ENCODE measurements around the gene TNNT1.

Gene TNNT1

DNA sequence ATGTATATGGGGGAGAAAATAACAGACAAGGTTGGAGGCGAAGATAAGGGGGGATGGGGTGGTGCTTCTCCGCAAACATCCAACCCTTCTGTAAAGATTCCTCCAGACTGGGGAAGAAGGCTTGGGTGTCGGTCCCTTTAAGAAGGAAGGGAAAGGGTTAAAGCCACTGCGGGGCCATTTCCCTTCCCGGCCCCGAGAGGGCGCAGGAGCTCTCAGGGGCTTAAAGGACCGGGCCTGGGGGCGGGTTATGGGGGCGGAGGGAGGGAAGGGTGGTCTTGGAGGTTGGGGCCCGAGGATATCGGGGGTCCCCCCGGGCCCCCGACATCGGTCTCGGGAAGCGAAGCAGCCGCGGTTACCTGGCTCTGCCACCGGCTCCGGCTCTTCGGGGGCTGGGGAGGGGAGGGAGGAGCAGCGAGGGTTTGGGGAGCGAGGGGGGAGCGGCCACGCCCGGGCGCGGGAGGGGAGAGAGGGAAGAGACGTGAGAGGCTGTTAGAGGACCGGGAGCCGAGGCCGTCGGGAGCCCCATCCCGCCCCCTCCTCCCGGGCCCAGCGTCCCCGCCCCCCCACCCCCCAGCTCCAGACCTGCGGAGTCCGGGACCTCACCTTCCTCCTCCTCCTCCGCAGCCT lies 2.8 kb downstream of the TNNT1 start:
- Histone ChIP-seq H3K27ac (ENCODE audit: extremely low read depth, low read depth, low read length) (no peak overlapping the region), H3K4me1 (ENCODE audit: control insufficient read depth, insufficient read depth, low read length) (no peaks in the 10 kb centered on the region), H3K4me3 (ENCODE audit: low read depth, low read length) (peak overlapping the region; percentile 46), H3K9me3 (ENCODE audit: control insufficient read depth, insufficient read depth, low read depth, low read length) (no peaks in the 10 kb centered on the region), H3K36me3 (ENCODE audit: control insufficient read depth in 2 of 2, insufficient read depth in 1 of 2, low read length in 2 of 2) (no peaks in the 10 kb centered on the region)
- POLR2A ChIA-PET, result interaction anchor here (0.6 to 2.0 kb wide), 11 partner anchors 10 to 263 kb away, joined by 3 to 11 read pairs (median 4); partner anchors contain the start of genes PPP1R12C, PPP6R1 and UBE2S
- CTCF ChIA-PET, result interaction anchor here (0.6 to 4.6 kb wide), 16 partner anchors 10 to 487 kb away, joined by 3 to 52 read pairs (median 5); partner anchors contain the start of genes DNAAF3 and TNNI3
- TF ChIP-seq ZNF214 (tag by site-specific recombination; IDR thresholded peaks at IDR 0.05; ENCODE audit: borderline replicate concordance) (no peak), KLF8 (tag by site-specific recombination; IDR thresholded peaks at IDR 0.05) (peak; percentile 79), EGR2 (tag by site-specific recombination; IDR thresholded peaks at IDR 0.05; ENCODE audit: low read depth) (peak; percentile 11; the same call in 1 of the 2 replicates), OSR2 (tag by site-specific recombination; IDR thresholded peaks at IDR 0.05) (no peak), KLF1 (tag by site-specific recombination; IDR thresholded peaks at IDR 0.05) (no peak; the same call in none of the 2 replicates), YY2 (tag by site-specific recombination; IDR thresholded peaks at IDR 0.05) (no peak), ZNF623 (tag by site-specific recombination; IDR thresholded peaks at IDR 0.05) (no peak), KLF10 (tag by site-specific recombination; IDR thresholded peaks at IDR 0.05) (0 out of 2 replicates have a peak, but pooled peaks have one; percentile 18), GLIS2 (tag by site-specific recombination; IDR thresholded peaks at IDR 0.05) (peak; percentile 7; the same call in 1 of the 2 replicates), WT1 (tag by site-specific recombination; IDR thresholded peaks at IDR 0.05) (0 out of 2 replicates have a peak, but pooled peaks have one; percentile 11), BCL11B (tag by site-specific recombination; IDR thresholded peaks at IDR 0.05; ENCODE audit: low read depth) (peak; percentile 60; the same call in 1 of the 2 replicates), ZNF202 (tag by site-specific recombination; IDR thresholded peaks at IDR 0.05; ENCODE audit: borderline replicate concordance) (no peak), ZNF747 (tag by site-specific recombination; IDR thresholded peaks at IDR 0.05) (no peak), ZFP3 (tag by site-specific recombination; IDR thresholded peaks at IDR 0.05; ENCODE audit: low read depth) (no peak), ZNF423 (tag by site-specific recombination; IDR thresholded peaks at IDR 0.05) (no peak)
- TF ChIP-seq, protein P1, sequence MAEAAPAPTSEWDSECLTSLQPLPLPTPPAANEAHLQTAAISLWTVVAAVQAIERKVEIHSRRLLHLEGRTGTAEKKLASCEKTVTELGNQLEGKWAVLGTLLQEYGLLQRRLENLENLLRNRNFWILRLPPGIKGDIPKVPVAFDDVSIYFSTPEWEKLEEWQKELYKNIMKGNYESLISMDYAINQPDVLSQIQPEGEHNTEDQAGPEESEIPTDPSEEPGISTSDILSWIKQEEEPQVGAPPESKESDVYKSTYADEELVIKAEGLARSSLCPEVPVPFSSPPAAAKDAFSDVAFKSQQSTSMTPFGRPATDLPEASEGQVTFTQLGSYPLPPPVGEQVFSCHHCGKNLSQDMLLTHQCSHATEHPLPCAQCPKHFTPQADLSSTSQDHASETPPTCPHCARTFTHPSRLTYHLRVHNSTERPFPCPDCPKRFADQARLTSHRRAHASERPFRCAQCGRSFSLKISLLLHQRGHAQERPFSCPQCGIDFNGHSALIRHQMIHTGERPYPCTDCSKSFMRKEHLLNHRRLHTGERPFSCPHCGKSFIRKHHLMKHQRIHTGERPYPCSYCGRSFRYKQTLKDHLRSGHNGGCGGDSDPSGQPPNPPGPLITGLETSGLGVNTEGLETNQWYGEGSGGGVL (tag by site-specific recombination; IDR thresholded peaks at IDR 0.05), result peak; percentile 60
- TF ChIP-seq, protein P2, sequence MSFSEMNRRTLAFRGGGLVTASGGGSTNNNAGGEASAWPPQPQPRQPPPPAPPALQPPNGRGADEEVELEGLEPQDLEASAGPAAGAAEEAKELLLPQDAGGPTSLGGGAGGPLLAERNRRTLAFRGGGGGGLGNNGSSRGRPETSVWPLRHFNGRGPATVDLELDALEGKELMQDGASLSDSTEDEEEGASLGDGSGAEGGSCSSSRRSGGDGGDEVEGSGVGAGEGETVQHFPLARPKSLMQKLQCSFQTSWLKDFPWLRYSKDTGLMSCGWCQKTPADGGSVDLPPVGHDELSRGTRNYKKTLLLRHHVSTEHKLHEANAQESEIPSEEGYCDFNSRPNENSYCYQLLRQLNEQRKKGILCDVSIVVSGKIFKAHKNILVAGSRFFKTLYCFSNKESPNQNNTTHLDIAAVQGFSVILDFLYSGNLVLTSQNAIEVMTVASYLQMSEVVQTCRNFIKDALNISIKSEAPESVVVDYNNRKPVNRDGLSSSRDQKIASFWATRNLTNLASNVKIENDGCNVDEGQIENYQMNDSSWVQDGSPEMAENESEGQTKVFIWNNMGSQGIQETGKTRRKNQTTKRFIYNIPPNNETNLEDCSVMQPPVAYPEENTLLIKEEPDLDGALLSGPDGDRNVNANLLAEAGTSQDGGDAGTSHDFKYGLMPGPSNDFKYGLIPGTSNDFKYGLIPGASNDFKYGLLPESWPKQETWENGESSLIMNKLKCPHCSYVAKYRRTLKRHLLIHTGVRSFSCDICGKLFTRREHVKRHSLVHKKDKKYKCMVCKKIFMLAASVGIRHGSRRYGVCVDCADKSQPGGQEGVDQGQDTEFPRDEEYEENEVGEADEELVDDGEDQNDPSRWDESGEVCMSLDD (tag by site-specific recombination; IDR thresholded peaks at IDR 0.05), result peak; percentile 90
- TF ChIP-seq, protein P3, sequence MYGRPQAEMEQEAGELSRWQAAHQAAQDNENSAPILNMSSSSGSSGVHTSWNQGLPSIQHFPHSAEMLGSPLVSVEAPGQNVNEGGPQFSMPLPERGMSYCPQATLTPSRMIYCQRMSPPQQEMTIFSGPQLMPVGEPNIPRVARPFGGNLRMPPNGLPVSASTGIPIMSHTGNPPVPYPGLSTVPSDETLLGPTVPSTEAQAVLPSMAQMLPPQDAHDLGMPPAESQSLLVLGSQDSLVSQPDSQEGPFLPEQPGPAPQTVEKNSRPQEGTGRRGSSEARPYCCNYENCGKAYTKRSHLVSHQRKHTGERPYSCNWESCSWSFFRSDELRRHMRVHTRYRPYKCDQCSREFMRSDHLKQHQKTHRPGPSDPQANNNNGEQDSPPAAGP (tag by site-specific recombination; IDR thresholded peaks at IDR 0.05), result peak; percentile 46
- TF ChIP-seq, protein P4, sequence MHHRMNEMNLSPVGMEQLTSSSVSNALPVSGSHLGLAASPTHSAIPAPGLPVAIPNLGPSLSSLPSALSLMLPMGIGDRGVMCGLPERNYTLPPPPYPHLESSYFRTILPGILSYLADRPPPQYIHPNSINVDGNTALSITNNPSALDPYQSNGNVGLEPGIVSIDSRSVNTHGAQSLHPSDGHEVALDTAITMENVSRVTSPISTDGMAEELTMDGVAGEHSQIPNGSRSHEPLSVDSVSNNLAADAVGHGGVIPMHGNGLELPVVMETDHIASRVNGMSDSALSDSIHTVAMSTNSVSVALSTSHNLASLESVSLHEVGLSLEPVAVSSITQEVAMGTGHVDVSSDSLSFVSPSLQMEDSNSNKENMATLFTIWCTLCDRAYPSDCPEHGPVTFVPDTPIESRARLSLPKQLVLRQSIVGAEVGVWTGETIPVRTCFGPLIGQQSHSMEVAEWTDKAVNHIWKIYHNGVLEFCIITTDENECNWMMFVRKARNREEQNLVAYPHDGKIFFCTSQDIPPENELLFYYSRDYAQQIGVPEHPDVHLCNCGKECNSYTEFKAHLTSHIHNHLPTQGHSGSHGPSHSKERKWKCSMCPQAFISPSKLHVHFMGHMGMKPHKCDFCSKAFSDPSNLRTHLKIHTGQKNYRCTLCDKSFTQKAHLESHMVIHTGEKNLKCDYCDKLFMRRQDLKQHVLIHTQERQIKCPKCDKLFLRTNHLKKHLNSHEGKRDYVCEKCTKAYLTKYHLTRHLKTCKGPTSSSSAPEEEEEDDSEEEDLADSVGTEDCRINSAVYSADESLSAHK (tag by site-specific recombination; IDR thresholded peaks at IDR 0.05), result no peak
- TF ChIP-seq, protein P5, sequence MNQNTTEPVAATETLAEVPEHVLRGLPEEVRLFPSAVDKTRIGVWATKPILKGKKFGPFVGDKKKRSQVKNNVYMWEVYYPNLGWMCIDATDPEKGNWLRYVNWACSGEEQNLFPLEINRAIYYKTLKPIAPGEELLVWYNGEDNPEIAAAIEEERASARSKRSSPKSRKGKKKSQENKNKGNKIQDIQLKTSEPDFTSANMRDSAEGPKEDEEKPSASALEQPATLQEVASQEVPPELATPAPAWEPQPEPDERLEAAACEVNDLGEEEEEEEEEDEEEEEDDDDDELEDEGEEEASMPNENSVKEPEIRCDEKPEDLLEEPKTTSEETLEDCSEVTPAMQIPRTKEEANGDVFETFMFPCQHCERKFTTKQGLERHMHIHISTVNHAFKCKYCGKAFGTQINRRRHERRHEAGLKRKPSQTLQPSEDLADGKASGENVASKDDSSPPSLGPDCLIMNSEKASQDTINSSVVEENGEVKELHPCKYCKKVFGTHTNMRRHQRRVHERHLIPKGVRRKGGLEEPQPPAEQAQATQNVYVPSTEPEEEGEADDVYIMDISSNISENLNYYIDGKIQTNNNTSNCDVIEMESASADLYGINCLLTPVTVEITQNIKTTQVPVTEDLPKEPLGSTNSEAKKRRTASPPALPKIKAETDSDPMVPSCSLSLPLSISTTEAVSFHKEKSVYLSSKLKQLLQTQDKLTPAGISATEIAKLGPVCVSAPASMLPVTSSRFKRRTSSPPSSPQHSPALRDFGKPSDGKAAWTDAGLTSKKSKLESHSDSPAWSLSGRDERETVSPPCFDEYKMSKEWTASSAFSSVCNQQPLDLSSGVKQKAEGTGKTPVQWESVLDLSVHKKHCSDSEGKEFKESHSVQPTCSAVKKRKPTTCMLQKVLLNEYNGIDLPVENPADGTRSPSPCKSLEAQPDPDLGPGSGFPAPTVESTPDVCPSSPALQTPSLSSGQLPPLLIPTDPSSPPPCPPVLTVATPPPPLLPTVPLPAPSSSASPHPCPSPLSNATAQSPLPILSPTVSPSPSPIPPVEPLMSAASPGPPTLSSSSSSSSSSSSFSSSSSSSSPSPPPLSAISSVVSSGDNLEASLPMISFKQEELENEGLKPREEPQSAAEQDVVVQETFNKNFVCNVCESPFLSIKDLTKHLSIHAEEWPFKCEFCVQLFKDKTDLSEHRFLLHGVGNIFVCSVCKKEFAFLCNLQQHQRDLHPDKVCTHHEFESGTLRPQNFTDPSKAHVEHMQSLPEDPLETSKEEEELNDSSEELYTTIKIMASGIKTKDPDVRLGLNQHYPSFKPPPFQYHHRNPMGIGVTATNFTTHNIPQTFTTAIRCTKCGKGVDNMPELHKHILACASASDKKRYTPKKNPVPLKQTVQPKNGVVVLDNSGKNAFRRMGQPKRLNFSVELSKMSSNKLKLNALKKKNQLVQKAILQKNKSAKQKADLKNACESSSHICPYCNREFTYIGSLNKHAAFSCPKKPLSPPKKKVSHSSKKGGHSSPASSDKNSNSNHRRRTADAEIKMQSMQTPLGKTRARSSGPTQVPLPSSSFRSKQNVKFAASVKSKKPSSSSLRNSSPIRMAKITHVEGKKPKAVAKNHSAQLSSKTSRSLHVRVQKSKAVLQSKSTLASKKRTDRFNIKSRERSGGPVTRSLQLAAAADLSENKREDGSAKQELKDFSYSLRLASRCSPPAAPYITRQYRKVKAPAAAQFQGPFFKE (tag by site-specific recombination; IDR thresholded peaks at IDR 0.05; ENCODE audit: borderline replicate concordance), result no peak
- TF ChIP-seq, protein P6, sequence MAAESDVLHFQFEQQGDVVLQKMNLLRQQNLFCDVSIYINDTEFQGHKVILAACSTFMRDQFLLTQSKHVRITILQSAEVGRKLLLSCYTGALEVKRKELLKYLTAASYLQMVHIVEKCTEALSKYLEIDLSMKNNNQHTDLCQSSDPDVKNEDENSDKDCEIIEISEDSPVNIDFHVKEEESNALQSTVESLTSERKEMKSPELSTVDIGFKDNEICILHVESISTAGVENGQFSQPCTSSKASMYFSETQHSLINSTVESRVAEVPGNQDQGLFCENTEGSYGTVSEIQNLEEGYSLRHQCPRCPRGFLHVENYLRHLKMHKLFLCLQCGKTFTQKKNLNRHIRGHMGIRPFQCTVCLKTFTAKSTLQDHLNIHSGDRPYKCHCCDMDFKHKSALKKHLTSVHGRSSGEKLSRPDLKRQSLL (tag by site-specific recombination; IDR thresholded peaks at IDR 0.05), result 0 out of 2 replicates have a peak, but pooled peaks have one; percentile 28
